Glutamatergic neuron (in vitro differentiated cells): ENCODE measurements around the gene THAP7. TPM values are rescaled to one million over a fixed set of nuclear protein-coding genes. Genes with fewer than 3 reads are reported as not detected.
"Not testable (repeated sequence)": the region's sequence is repeated elsewhere in the genome, so short reads cannot be mapped to it uniquely, and the experiment has no call there.

ENCODE experiments used
- DNase-seq: peaks from one replicate; pipeline ENCODE4 v3.0.0; 2022
- H3K27ac Mint-ChIP-seq: one replicate; pipeline ENCODE4 v1.8.0; 2020; ENCODE audit warnings: mild to moderate bottlenecking, mixed read lengths, inconsistent platforms; ENCODE audit not compliant: unreplicated experiment
- H3K27me3 Mint-ChIP-seq: one replicate; pipeline ENCODE4 v1.8.0; 2020; ENCODE audit warnings: mild to moderate bottlenecking, moderate library complexity, mixed read lengths, inconsistent platforms; ENCODE audit not compliant: unreplicated experiment
- H3K36me3 Mint-ChIP-seq: one replicate; pipeline ENCODE4 v1.8.0; 2020; ENCODE audit warnings: mild to moderate bottlenecking, mixed read lengths, inconsistent platforms; ENCODE audit not compliant: unreplicated experiment
- H3K4me1 Mint-ChIP-seq: one replicate; pipeline ENCODE4 v1.8.0; 2020; ENCODE audit warnings: mild to moderate bottlenecking, low read depth, mixed read lengths, inconsistent platforms; ENCODE audit not compliant: unreplicated experiment
- H3K4me3 Mint-ChIP-seq: one replicate; pipeline ENCODE4 v1.8.0; 2020; ENCODE audit warnings: mild to moderate bottlenecking, mixed read lengths, inconsistent platforms; ENCODE audit not compliant: unreplicated experiment
- H3K9me3 Mint-ChIP-seq: one replicate; pipeline ENCODE4 v1.8.0; 2020; ENCODE audit warnings: mild to moderate bottlenecking, moderate library complexity, mixed read lengths, inconsistent platforms; ENCODE audit not compliant: unreplicated experiment
- total RNA-seq: library from RNA; stranded (reverse); fragmentation: NEBNext Ultra II Directional; extraction: Animal tissue kit (Norgen Biotek cat#: 25700); gene quantifications from one replicate; pipeline ENCODE4 v1.2.1, GENCODE V29; 2021; ENCODE audit not compliant: unreplicated experiment
- TF ChIP-seq, protein P1 (sequence below): fragments of 200-600 bp; sonication (generic); IDR thresholded peaks from one replicate; pipeline ENCODE4 v1.5.0; 2021; ENCODE audit not compliant: partially characterized antibody, unreplicated experiment

The THAP7 gene
- total RNA-seq, 1 donor from 2014 or later, result 17.8 TPM

DNA sequence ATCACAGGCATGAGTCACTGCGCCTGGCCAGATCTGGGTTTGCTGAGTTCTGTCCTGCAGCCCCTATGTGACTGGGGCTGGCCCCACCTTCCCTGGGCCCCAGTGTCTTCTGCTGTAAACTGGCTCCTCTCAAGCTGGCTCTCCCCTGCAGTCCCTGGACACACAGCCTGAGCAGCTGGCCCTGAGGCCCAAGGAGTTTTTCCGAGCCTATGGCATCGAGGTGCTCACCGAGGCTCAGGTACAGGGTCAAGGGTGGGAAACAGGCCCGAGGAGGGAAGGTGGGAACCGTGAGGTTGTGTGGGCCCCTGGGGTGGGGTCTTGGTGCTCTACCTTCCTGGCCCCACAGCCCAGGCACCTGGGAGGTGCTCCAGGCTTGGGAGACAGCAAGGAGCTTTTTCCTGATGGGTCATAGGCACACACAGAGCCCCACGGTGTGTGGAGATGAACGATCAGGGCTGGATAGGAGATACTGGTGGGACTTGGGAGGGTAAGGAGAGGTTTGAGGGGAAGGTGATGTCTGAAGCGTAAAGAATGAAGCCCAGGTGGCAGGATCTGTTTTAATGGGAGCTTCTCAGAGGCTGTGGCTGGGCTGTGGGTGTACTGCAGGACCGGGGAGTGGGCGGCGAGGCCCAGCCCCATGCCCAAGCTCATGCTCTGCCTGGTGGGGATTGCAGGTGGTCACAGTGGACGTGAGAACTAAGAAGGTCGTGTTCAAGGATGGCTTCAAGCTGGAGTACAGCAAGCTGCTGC lies 26.2 kb downstream of the THAP7 start:
- no peaks in the 10 kb centered on the region for H3K36me3 Mint-ChIP-seq
- DNase-seq, result no peak
- H3K4me1 Mint-ChIP-seq, result no peaks in the 10 kb centered on the region
- no peak overlapping the region for H3K27ac Mint-ChIP-seq
- no peak overlapping the region for H3K4me3 Mint-ChIP-seq
- TF ChIP-seq, protein P1, sequence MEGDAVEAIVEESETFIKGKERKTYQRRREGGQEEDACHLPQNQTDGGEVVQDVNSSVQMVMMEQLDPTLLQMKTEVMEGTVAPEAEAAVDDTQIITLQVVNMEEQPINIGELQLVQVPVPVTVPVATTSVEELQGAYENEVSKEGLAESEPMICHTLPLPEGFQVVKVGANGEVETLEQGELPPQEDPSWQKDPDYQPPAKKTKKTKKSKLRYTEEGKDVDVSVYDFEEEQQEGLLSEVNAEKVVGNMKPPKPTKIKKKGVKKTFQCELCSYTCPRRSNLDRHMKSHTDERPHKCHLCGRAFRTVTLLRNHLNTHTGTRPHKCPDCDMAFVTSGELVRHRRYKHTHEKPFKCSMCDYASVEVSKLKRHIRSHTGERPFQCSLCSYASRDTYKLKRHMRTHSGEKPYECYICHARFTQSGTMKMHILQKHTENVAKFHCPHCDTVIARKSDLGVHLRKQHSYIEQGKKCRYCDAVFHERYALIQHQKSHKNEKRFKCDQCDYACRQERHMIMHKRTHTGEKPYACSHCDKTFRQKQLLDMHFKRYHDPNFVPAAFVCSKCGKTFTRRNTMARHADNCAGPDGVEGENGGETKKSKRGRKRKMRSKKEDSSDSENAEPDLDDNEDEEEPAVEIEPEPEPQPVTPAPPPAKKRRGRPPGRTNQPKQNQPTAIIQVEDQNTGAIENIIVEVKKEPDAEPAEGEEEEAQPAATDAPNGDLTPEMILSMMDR, result no peak
- H3K27me3 Mint-ChIP-seq, result peaks cover 6% of the 10 kb centered on the region
- H3K9me3 Mint-ChIP-seq, result peaks cover 11% of the 10 kb centered on the region

GRCh38 chr22:20974336-20974955 lies 27.5 kb downstream of the THAP7 start:
- Mint-ChIP-seq H3K27ac (no peak overlapping the region), H3K4me1 (no peaks in the 10 kb centered on the region), H3K27me3 (peaks cover 4% of the 10 kb centered on the region), H3K36me3 (no peaks in the 10 kb centered on the region), H3K9me3 (peaks cover 11% of the 10 kb centered on the region), H3K4me3 (no peak overlapping the region)
- no peak for DNase-seq
- TF ChIP-seq, protein P1, result no peak

- no peak for DNase-seq
- H3K4me3 Mint-ChIP-seq, result no peak overlapping the region
- H3K4me1 Mint-ChIP-seq, result no peaks in the 10 kb centered on the region
- peaks cover 2% of the 10 kb centered on the region for H3K27me3 Mint-ChIP-seq
- H3K36me3 Mint-ChIP-seq, result no peaks in the 10 kb centered on the region
- no peak overlapping the region for H3K27ac Mint-ChIP-seq
- H3K9me3 Mint-ChIP-seq, result peaks cover 11% of the 10 kb centered on the region
- TF ChIP-seq, protein P1, result no peak
These were observed 28.2 kb downstream of the THAP7 start for GRCh38 chr22:20973634-20974286.

DNA sequence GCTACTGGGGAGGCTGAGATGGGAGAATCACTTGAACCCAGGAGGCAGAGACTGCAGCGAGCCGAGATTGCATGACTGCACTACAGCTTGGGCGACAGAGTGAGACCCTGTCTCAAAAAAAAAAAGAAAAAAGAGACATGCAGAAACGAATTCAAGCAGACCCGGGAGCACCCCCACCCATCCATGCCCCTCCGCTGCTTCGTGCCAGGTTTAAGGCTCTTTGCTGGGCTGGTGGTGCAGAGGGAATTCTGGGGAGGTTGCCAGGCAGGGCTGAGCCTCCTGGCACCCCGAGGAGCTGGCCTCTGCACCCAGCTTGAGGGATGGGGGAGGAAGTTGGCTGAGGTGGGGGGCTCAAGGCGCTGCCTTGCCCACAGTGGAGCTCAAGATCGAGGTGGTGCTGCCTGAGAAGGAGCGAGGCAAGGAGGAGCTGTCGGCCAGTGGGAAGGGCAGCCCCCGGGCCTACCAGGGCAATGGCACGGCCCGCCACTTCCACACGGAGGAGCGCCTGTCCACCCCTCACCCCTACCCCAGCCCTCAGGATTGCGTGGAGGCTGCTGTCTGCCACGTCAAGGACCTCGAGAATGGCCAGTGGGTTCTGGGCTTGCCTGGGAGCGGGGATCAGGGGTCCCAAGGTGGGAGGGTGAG lies 28.9 kb downstream of the THAP7 start:
- TF ChIP-seq, protein P1, result no peak
- peaks cover 2% of the 10 kb centered on the region for H3K27me3 Mint-ChIP-seq
- H3K9me3 Mint-ChIP-seq, result peaks cover 8% of the 10 kb centered on the region
- no peaks in the 10 kb centered on the region for H3K4me1 Mint-ChIP-seq
- no peaks in the 10 kb centered on the region for H3K36me3 Mint-ChIP-seq
- H3K4me3 Mint-ChIP-seq, result no peak overlapping the region
- H3K27ac Mint-ChIP-seq, result no peak overlapping the region
- no peak for DNase-seq

DNA sequence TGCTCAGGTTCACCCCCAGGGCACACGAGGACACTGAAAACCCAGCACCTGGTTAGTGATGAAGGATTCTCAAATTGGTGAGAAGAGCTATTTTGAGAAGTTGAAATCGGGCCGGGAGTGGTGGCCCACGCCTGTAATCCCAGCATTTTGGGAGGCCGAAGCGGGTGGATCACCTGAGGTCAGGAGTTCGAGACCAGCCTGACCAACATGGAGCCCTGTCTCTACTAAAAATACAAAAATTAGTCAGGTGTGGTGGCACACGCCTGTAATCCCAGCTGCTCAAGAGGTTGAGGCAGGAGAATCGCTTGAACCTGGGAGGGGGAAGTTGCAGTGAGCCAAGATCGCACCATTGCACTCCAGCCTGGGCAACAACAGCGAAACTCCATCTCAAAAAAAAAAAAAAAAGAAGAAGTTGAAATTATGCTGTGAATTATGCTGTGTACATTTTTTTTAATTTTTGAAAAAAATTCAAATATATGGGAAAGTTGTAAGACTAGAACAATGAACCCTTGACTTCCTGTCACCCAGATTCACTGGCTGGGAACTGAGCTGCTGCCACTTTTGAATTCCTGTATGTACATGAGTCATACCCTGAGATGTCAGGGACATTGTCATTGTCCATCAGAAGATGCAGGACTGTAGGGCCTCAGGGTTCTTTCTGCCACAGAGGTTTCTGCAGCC lies 29.8 kb downstream of the THAP7 start:
- not testable (repeated sequence) for H3K9me3 Mint-ChIP-seq, H3K4me3 Mint-ChIP-seq, H3K36me3 Mint-ChIP-seq, H3K4me1 Mint-ChIP-seq, DNase-seq, H3K27ac Mint-ChIP-seq, H3K27me3 Mint-ChIP-seq
